Mammary epithelial cell (primary cell): ENCODE results near the gene COBL.

Experiments used
- CTCF ChIP-seq, 2 donors: IDR thresholded peaks in 1 of 2; conservative IDR thresholded peaks in 1 of 2; 2 replicates each; pipeline ENCODE4 v1.5.1; 2011 to 2012; ENCODE audit warnings: inconsistent platforms in 2 of 2, low read length in 2 of 2, mild to moderate bottlenecking in 2 of 2, control low read depth in 1 of 2, low read depth in 1 of 2; ENCODE audit not compliant: insufficient read depth in 1 of 2; ENCODE audit errors: extremely low read depth in 1 of 2
- EZH2 ChIP-seq: IDR thresholded peaks from 2 replicates; pipeline ENCODE4 v1.6.1; 2012; ENCODE audit warnings: low read length, inconsistent platforms, borderline replicate concordance

- TF ChIP-seq EZH2 = no peak
- no peak for TF ChIP-seq CTCF (conservative IDR thresholded peaks at IDR 0.05 in 1 of 2, IDR thresholded peaks at IDR 0.05 in 1 of 2; ENCODE audit: extremely low read depth in 1 of 2, insufficient read depth in 1 of 2, low read depth in 1 of 2, low read length in 2 of 2)
These were observed 151.3 kb downstream of the COBL start for GRCh38 chr7:51165337-51165736.
